Left colon (tissue), 2 donors: ENCODE results near the gene ATXN1. TPM values are rescaled to one million over a fixed set of nuclear protein-coding genes. Genes with fewer than 3 reads are reported as not detected.
"Not testable (repeated sequence)": the region's sequence is repeated elsewhere in the genome, so short reads cannot be mapped to it uniquely, and the experiment has no call there.

Experiments
- ATAC-seq: fragments of 200-7000 bp; cut with Tn5 transposase; one replicate; pipeline ENCODE4 v1.9.1; 2020; ENCODE audit warnings: mild to moderate bottlenecking, moderate library complexity
- DNase-seq, 2 donors: peaks; one replicate each; pipeline ENCODE4 v3.0.0-alpha.2; 2020
- intact Hi-C, 2 donors: fragments of 100-400 bp; cut with DNase I in 1 of 2; cut with micrococcal nuclease in 1 of 2; formaldehyde crosslinking; loops; one replicate each; pipeline versions ENCODE4 v1.11.2 to v1.14.0; 2022; cut with DNase I, micrococcal nuclease
- total RNA-seq, 2 donors: library from RNA; stranded (reverse); fragmentation: NEBNext Ultra II Directional; extraction: Animal tissue kit (Norgen Biotek cat#: 25700); gene quantifications; one replicate each; pipeline ENCODE4 v1.2.1, GENCODE V29; 2021
- donor health status: DM: no; HTN: no; CAD: no.
- donor health status: DM: yes; HTN: yes; CAD: no.

ATXN1 gene
- total RNA-seq, 2 donors from 2014 or later: 26.9 to 55.1 TPM

DNA sequence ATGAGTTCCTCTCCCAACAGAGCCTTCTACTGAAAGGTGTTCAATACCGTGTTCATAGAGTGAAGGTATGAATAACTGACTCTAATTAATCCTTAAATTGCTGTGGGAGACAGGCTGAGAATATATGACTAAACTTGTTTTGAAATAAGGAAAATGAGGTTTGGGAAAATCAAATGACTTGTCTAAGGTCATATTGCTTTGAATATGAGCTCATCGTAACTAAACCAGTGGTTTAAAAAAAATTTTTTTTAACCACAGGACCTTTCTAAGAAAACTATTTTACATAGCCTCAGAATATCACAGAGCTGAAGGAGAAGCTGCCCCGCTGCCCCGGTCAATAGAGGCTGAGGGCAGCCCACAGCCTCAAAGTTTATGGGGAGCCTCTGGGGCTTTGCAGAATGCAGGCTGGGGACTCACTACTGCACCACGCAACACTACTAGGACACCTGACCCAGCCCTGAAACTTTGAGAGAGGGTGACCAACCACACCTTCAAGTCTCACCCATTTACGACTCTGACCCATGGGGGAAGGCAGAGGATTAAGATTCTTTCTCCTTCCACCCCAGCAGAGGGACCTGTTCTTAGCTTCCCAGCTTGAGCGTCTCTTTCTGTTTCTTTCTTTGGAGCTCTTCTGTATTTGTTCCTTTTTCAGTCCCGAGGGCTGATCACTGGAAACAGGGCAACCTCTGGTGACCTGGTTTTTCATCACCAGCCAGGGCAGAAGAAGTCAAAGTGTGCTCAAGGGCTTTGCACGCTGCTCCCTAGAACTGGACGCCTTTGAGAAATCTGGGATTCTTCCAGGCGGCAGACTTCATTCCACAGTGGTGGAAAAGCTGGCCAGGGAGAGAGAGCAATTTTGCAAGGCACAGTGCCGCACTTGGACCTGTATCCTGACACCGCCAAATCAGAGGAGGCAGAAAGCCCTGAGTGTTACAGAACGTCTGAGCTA is 220.2 kb downstream of the ATXN1 start:
- intact Hi-C loops: no loop called here
- ATAC-seq: peak; percentile 40

DNA sequence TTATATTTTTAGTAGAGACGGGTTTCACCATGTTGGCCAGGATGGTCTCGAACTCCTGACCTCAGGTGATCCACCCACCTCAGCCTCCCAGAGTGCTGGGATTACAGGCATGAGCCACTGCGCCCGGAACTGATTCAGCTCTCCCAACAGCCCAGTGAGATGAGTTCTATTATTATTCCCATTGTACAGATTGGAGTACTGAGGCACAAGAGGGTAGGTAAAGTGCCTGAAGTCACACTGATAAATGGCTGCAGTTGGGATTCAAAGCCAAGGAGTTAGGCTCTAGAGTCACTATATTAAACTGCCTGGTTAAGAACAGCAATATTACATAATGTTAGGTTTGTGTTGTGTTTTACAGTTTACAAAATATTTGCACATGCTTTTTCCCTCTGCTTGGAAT is 220.9 kb downstream of the ATXN1 start:
- intact Hi-C loops, DNase-seq, ATAC-seq: not testable (repeated sequence)

More for the DNA sequence above, 220.2 kb downstream of the ATXN1 start:
- no peak for DNase-seq

DNA sequence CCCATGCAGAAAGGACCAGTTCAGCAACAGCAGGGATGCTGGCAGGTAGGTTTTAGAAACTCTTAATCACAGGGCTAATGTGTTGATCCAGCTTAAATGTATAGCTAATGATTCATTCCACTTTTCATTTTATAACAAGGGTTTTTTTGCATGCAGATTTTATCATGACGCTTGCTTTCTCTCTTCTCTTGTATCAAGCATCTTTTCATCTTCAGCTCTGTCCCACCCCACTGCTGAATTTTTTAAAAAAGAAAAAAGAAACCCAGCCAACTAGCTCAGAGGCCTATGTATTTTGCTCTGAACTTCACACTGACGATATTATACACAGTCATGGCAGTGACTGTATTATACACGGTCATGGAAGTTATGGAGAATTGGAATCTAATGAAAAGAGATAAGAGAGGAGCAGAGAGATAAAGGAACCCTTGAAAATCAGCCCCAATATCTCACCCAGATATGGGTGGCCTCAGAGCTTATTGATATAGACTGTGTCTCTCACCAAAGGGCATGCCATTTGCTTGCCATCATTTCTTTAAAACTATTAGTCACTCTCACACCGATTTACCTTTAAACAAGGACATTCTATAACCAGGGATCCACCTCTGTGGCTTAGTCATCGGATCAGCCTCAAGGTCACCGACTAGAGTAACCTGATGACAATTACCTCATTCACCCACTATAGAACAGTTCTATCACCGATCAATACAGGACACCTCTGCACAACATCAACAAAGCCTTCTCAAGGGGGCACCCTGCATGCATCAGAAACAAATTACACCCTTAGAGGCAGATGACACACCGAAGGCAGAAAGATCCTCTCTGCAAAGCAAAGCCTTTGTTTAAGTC is 222.0 kb downstream of the ATXN1 start:
- no peak for ATAC-seq

DNA sequence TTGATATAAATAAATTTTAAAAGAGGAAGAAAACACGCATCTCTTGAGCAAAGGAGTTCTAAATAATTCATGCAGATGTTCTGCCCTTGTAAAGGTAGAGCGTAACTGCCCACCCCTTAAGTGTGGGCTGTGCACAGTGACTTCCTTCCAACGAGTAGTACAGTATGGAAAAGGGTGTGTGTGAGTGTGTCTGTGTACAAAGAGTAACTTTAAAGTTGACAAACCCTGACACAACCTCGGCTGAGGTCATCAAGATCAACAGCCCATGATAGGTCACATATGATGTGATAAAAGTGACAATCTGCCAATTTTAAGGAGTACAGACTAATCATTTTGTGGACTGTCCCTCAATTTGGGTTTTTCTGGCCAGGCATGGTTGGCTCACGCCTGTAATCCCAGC is 225.7 kb downstream of the ATXN1 start:
- intact Hi-C loops: no loop called here
- DNase-seq: no peak
- peak; percentile 23 for ATAC-seq

More for the DNA sequence above, 222.0 kb downstream of the ATXN1 start:
- no peak for DNase-seq
- intact Hi-C loops: no loop called here

DNA sequence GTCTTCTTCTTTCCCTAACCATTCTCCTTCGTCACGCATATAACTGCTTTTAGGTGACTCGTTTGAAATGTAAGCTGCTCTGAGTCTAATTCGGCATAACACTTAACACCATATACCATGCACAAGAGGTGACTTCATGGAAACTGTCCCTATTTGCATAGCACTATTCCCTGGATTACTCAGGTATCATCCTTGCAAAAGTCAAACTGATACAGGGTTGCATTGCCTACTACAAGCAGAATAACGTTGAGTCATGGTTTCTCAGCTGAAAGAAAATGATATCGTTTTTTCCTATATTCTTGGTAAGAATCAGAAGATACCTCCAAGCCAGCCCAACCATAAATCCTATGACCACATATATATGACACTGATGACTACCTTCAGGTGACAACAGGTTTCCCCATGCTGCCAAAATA is 227.5 kb downstream of the ATXN1 start:
- intact Hi-C loops: no loop called here
- ATAC-seq (no peak), DNase-seq (no peak)

DNA sequence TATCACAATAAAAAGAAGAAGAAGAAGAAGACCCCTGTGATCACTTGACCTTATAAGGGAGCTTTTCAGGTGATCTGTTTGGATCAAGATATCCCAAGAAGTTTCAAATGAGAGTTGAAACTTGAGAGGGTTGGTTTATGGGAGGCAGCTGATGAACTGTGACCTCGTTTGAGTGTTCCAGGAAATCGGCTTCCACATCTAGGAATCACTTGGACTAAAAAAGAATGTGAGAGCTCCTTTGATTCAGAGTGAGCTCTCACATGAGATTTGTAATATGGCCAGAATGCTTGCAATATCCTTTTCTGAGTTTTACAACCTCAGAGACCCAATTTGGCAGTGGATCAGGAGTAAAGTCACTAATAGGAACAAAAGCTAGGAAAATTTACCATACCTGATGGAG is 228.1 kb downstream of the ATXN1 start:
- intact Hi-C loops: no loop called here
- peak; percentile 49 for ATAC-seq
- DNase-seq: no peak

DNA sequence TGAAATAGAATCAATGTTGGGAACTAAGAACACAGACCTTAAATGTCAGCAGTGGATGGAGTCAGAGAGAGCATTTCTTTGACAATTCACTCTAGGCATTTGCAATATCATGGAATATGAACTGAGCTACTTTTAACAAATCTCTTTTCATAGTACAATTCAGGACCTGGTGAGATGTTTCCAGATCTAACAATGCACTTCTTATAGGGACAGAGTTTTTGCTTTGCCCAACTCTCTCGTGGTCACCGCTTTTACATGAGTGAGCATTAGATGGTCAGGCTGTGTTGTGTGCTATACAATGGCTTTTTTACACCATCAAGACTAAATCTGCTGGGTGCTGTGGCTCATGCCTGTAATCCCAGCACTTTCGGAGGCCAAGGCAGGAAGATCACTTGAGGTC is 233.6 kb downstream of the ATXN1 start:
- no peak for DNase-seq
- no peak for ATAC-seq
- intact Hi-C loops: no loop called here

DNA sequence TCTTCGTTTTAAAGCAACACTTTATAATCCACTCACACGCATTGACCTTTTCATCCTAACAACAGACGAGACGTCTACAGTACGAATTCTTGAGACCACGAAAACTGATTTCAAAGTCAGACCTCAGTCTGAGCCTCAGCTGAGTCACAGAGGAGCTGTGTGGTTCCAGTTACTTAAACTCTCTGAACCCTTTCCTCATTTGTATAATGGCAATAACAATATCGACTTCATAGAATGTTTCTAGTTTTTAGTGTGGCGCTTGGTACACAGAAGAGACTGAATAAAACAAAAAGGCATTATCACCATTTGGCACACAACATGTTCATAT is 236.9 kb downstream of the ATXN1 start:
- DNase-seq (no peak), ATAC-seq (no peak)
- intact Hi-C loops: no loop called here

DNA sequence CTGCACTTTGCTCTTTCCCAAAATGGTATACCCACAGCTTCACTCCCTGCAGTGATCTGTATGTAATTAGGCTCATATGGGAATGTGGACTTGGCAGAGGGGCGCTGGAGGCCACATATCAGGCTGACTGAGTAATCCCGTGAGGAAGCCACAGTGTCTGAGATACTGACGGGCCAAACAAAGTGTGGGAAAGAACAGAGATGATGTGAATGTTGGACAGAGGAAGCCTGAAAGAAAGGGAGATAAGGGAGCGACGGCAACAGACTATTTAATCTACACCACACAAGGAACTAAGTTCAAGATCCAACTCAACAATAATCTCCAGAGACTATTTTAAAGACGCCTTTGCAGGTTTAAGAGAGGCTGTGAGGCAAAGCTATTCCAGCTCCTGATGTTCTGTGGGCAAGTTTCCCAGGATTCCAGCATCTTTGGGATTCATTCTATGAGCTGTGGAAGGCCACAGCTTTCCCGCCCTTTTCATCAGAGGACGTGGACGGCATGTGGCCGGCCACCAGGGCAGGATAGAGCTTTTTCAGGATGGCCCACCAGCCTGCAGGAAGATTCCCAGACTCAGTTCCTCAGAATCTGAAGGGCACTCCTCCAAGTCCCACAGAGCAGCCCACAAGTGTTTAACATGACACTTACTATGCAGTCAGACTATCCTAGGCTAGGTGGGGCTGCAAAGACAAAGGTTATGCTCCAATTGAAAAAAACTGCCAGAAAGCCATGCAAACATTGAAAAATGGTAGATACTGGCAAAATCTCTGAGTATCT is 237.5 kb downstream of the ATXN1 start:
- no peak for ATAC-seq
- intact Hi-C loops: no loop called here
- DNase-seq: no peak

DNA sequence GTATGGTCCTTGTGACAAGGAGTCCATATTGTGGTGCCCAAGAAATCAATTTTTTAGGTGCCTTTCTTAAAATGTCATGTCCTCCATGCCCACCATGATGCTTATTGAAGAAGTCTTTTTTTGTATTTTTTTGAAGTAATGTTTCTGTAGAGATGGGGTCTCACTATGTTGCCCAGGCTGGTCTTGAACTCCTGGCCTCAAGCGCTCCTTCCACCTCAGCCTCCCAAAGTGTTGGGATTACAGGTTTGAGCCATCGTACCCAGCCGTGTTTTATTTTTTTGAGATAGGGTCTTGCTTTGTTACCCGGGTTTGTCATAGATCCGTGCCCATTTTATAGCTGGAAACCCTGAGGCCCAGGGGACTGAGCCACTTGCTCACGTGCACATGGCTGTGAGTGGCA is 238.3 kb downstream of the ATXN1 start:
- DNase-seq (no peak), ATAC-seq (no peak)
- intact Hi-C loops: no loop called here

DNA sequence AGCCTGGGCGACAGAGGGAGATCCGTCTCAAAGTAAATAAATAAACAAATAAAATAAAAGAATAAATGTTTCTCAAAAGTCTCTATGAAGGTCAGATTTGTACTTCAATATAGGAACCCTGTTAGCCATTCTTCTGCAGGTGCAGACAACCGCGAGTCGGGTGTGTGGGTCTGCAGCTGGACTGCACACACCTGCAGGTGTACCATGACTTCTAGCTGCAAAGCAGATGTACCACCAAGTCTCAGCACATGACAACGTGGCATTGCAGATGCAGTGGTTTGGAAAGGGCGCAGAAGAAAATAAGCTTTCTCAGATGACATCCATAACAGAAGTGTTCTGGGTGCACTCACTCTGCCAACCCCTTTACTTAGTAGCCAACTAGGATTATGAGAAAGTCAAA is 239.7 kb downstream of the ATXN1 start:
- DNase-seq: peak in 1 of 2 donors; percentile 34
- intact Hi-C loops: no loop called here
- no peak for ATAC-seq

DNA sequence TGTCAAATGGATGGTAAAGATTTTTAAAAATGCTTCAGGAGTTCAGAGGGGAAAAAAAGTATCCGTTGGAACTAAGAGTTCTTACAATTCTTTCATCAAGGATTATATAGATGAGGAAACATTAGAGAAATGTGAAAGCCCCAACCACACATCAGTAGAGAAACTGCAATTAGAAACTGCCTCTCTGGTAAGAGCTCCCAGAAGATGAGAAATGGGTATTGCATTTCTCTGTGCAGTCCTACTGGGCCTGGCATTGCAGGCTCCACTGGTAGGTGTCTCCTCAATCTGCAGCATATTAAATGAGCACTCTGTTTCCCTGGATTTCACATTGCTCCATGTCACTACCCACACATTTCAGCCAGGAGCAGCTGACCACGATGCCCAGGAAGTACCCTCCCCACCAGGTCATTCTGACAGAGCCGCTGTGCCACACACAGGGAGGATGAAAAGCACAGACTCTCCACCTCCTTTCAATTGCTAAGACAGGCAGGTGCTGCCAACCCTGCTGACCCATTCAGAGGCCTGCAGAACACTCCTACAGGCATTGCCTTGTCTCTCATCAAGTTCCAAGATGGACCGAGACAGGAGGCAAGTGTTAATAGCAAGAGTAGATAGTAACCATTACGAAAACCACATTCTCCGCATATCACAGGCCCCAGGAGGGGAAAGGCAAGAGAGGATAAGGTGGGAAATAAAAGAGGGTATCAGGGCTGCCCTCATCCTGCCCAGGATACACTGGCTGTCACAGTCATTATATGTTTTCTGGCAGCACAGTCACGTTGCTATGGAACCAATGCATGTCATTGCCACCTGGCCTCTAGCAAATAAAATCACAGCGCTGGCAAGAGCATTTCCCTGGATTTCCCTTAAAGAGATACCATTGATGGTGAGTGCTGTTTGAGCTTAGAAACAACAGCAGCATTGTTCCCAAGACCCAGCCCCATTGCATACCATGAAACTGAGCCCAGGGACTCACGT is 241.7 kb downstream of the ATXN1 start:
- DNase-seq (no peak), ATAC-seq (peak; percentile 73)
- intact Hi-C loops: no loop called here

DNA sequence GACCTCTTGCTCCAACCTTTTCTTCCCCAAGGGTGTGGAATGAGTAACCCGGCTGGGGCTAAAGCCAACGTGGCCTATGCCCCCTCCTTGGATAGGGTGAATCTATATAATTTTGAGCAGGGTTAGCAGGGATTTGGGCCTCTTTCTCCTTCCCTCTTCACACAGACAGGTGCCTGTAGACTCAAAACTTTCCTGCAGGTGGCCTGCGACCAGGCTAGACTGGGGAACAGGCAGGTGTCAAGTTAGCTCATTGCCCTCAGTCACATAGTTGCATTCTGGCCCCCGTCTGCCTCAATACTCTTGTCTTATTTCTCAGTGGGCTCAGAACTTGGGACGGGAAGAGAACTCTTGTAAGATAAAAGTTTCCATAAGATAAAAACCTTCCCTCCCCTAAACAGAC is 243.0 kb downstream of the ATXN1 start:
- no peak for DNase-seq
- intact Hi-C loops: no loop called here
- peak; percentile 58 for ATAC-seq

DNA sequence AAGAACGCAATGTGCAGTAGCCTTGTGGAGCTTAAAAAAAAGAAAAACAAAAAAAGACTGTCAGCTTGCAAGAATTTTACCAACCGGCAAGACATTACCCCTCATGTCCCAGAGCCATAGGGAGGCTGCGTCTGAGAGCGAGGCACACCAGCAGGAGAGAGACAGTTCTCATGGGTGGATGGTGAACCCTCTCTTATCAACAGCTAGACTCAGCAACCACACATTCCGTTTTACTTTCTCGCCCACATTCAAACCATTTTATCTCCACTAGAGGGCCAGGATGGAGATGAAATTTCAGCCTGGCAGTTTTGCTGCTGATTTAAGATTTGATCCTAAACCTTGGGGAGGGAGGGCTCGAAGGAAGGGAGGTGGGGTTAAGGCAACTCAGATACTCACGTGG is 247.0 kb downstream of the ATXN1 start:
- intact Hi-C loops: no loop called here
- DNase-seq (no peak), ATAC-seq (no peak)

DNA sequence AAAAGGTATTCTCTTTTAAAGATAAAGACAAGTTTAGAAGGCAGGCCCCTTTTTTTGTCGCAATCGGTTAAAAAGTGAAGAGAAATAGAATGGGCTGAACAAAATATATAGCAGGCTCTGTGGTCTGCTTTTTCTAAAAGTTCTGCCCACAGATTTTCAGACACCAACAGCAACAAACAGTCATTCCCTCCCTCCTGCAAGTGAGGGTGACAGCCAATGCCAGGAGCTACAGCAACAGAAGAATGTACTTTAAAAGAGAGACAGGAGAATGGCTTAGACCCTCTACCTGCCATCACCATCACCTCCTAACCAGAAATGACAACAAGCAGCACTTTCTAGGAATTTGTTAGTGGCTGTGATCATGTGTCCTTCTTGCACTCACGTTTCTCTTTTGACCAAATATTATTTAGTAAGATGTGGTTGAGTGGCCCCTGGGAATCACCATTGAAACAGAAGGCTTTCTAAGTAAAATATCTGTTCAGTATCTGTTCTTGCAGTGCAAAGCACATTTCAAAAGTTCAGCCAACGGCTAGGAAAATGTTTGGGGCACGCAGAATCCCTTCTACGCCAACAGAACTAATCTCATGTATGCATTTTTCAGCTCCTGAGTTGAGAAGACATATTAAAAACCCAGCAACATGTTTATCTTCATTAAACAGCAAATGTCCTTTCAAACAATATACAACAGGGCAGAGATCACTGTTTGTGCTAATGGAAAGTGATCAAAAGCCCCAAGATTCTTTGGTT is 248.5 kb downstream of the ATXN1 start:
- DNase-seq (no peak), ATAC-seq (no peak)
- intact Hi-C loops: no loop called here

DNA sequence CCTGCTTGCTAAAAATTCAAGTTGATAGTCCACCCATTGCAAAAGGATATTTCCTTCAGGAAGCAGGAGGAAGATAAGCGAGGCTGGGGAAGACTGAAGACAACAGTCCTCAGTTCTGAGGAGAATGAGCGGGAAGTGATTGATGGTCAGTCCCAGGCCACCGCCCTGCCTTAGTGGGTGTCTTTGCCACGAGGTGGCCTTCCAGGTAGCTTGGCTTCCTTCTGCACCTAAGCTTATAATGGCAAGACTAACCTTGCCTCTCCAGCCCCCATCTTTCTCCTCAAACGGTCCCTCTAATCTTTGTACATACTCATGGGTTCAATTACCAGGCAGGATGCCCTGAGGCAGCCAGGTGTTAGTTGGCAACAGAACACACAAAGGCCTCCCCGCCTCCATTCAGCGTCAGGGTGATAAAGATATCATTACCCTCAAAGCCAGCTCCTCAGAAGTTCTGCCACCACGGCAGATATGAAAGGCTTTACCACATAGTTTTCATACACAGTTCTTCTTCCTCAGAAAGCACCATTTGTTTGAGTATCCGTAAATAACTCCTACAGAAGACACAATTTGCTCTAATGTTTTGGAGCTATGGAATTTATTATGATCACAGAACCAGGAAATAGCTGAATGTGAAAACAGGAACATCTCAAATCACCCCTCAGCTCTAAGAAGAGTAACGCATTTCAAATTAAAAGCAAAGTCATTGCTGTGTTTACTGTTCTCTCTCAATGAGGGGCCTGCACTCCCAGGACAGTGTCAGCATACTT is 249.4 kb downstream of the ATXN1 start:
- intact Hi-C loops: no loop called here
- DNase-seq (peak; percentile 44 to 58), ATAC-seq (peak; percentile 84)
